ENCODE results near the gene ARMH2.
"Not testable (repeated sequence)": the region's sequence is repeated elsewhere in the genome, so short reads cannot be mapped to it uniquely, and the experiment has no call there.

Gene ARMH2

DNA sequence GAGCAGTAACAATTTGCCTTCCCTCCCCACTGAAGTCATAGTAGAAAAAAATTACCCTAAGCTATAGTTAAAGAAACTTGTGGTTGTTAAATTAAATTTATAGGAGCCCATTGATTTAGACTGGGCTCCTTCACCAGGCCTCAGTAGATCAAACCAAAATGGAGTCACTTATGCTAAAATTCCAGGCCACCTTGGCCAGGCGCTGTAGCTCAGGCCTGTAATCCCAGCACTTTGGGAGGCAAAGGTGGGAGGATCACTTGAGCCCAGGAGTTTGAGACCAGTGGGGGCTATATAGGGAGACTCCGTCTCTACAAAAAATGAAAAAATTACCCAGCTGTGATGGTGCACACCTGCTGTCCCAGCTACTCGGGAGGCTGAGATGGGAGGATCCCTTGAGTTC is 39.0 kb downstream of the ARMH2 start:
- TF ChIP-seq, protein P1, sequence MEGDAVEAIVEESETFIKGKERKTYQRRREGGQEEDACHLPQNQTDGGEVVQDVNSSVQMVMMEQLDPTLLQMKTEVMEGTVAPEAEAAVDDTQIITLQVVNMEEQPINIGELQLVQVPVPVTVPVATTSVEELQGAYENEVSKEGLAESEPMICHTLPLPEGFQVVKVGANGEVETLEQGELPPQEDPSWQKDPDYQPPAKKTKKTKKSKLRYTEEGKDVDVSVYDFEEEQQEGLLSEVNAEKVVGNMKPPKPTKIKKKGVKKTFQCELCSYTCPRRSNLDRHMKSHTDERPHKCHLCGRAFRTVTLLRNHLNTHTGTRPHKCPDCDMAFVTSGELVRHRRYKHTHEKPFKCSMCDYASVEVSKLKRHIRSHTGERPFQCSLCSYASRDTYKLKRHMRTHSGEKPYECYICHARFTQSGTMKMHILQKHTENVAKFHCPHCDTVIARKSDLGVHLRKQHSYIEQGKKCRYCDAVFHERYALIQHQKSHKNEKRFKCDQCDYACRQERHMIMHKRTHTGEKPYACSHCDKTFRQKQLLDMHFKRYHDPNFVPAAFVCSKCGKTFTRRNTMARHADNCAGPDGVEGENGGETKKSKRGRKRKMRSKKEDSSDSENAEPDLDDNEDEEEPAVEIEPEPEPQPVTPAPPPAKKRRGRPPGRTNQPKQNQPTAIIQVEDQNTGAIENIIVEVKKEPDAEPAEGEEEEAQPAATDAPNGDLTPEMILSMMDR (IDR thresholded peaks at IDR 0.05; ENCODE audit: low read depth, low read length, missing control alignments) = no peak
- no peak for DNase-seq (ENCODE audit: low read depth)
- H3K4me3 ChIP-seq (ENCODE audit: low read depth, low read length) = no peak overlapping the region

DNA sequence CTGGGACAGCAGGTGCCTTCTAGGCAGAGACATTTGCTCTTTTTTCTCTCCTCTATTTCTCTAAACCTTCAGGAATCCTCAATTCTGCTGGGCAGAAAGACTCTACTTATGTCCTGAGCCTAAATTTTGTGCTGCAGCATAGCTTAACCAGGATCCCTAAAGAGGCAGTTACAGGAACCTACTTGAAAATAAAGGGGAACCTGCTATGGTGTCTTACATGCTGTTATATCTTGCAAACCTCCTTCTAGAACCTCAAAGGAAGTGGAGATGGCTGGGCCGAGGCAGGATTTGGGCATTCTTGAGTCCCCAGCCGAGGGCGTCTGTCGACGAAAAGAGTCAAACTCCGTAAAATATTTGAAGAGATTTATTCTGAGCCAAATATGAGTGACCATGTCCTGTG is 41.1 kb downstream of the ARMH2 start:
- no peak for DNase-seq (ENCODE audit: low read depth)
- H3K4me3 ChIP-seq (ENCODE audit: low read depth, low read length) = no peak overlapping the region
- TF ChIP-seq, protein P1 (IDR thresholded peaks at IDR 0.05; ENCODE audit: low read depth, low read length, missing control alignments) = no peak

DNA sequence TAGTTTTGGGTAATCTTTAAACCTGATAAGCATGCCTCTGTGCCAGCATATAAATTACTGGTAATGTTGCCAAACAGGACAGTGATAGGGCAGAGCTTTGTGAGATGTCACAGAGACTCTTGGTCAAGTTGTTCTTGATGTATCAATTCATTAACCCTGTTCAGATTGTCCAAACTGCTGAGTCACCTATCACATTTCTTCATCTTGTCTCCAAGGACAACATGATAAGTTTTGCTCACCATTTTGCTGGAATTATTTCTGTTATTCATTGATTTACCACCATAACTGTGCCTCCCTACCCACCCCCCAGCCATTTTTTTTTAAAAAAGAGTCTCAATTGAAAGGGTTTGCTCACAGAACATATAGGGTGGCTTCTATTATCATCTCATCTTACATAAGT is 43.4 kb downstream of the ARMH2 start:
- TF ChIP-seq, protein P1 (IDR thresholded peaks at IDR 0.05; ENCODE audit: low read depth, low read length, missing control alignments) = no peak
- no peak overlapping the region for H3K4me3 ChIP-seq (ENCODE audit: low read depth, low read length)
- DNase-seq (ENCODE audit: low read depth) = no peak

- not testable (repeated sequence) for H3K4me3 ChIP-seq (ENCODE audit: low read depth, low read length); DNase-seq (ENCODE audit: low read depth)
These were observed 44.3 kb downstream of the ARMH2 start for GRCh38 chr6:24754378-24754777.

DNA sequence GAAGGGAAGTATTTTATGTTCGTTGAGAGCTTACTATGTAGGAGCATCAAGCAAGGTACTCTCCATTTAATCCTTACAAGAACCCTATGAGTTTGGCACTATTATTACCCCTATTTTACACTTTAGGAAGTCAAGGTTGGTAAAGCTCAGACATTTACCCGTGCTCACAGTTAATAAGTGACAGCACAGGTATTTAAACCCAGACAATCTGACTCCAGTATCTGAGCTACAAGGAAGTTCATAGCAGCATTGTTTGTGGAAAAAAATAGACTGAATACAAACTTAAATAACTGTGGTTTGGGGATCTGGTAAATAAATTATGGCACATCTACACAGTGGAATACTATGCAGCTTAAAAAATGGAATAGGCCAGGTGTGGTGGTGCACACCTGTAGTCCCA is 45.2 kb downstream of the ARMH2 start:
- TF ChIP-seq, protein P1 (IDR thresholded peaks at IDR 0.05; ENCODE audit: low read depth, low read length, missing control alignments) = no peak
- DNase-seq (ENCODE audit: low read depth) = no peak
- no peak overlapping the region for H3K4me3 ChIP-seq (ENCODE audit: low read depth, low read length)

DNA sequence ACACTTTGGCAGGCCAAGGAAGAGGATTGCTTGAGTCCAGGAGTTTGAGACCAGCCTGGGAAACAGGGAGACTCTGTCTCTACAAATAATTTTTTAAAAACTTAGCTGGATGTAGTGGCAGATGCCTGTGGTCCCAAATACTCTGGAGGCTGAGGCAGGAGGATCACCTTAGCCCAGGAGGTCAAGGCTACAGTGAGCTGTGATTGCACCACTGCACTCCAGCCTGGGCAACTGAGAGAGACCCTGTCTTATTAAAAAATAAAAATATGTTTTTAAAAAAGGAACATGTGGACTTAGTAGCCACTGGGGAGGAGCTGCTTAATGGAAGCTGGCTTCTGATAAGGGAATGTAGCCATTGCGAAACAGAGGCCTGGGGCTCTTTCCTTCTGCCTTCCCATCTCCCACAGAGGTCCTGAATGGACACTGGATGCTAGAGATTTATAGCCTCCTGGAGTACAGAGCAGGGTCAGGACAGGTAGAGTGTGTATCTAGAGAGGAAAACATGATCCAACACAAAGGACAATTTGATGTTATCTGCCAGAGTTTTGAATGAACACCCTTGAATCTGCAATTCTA is 45.7 kb downstream of the ARMH2 start:
- TF ChIP-seq, protein P1 (IDR thresholded peaks at IDR 0.05; ENCODE audit: low read depth, low read length, missing control alignments) = no peak
- DNase-seq (ENCODE audit: low read depth) = no peak
- H3K4me3 ChIP-seq (ENCODE audit: low read depth, low read length) = no peak overlapping the region

GRCh38 chr6:24752503-24752902 is 46.2 kb downstream of the ARMH2 start:
- no peak overlapping the region for H3K4me3 ChIP-seq (ENCODE audit: low read depth, low read length)
- TF ChIP-seq, protein P1 (IDR thresholded peaks at IDR 0.05; ENCODE audit: low read depth, low read length, missing control alignments) = no peak

DNA sequence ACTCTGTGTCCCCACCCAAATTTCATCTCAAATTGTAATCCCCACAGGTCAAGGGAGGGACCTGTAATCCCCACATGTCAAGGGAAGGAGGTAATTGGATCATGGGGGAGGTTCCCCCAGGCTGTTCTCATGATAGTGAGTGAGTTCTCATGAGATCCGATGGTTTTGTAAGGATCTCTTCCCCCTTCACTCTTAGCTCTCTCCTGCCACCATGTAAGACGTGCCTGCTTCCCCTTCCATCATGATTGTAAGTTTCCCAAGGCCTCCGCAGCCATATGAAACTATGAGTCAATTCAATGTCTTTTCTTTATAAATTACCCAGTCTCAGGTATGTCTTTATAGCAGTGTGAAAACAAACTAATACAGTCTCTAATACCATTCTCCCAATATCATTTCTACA is 47.8 kb downstream of the ARMH2 start:
- not testable (repeated sequence) for H3K4me3 ChIP-seq (ENCODE audit: low read depth, low read length); DNase-seq (ENCODE audit: low read depth)

More at GRCh38 chr6:24752503-24752902, 46.2 kb downstream of the ARMH2 start:
- no peak for DNase-seq (ENCODE audit: low read depth)

Measured in GM12864 (cell line).